Measurements from ENCODE around the gene DBP. TPM values are rescaled to one million over a fixed set of nuclear protein-coding genes. Genes with fewer than 3 reads are reported as not detected.
A peak's percentile ranks its signal among the peaks of the same experiment; 100 is the strongest.

Gene DBP
- total and polyA plus RNA-seq, 2 of the 13 experiments (the other 11 are each of a cell fraction or from before 2014, with no cell fraction given): 1.7 to 5.8 TPM

GRCh38 chr19:48629599-48630295 is 7.4 kb downstream of the DBP start:
- CTCF ChIA-PET (ENCODE audit: low intra/inter-chr PET ratio, low total read pairs): no interaction called here
- H3K79me2 ChIP-seq (ENCODE audit: insufficient read depth, low read length): no peaks in the 10 kb centered on the region
- intact Hi-C loops (cut with micrococcal nuclease; ENCODE audit: unreplicated experiment) (no loop called here), in situ Hi-C loops (cut with HindIII; ENCODE audit: extremely low pct_ligation_motif_present, low pct_unique_long_range_greater_than_20kb) (no loop called here)
- H3K4me2 ChIP-seq (ENCODE audit: low read depth, low read length): no peak overlapping the region
- no peak overlapping the region for H3K9ac ChIP-seq (ENCODE audit: insufficient read depth, low read depth, low read length)
- FAIRE-seq (no peak), DNase-seq (ENCODE audit: low spot score) (no peak), ATAC-seq (no peak)
- no TSS peak for BruUV-seq (replicated peaks)
- H3K27ac ChIP-seq (ENCODE audit: extremely low read length, insufficient read depth, low read length): no peak overlapping the region
- no peaks in the 10 kb centered on the region for H3K36me3 ChIP-seq (replicated peaks in 1 of 2; ENCODE audit: control insufficient read depth in 1 of 2, insufficient read depth in 2 of 2, low read length in 2 of 2)
- 94% methylated on average over 37 of the region's 48 CpGs for WGBS (ENCODE audit: low lambda C conversion rate)
- no peaks in the 10 kb centered on the region for H3K9me3 ChIP-seq (ENCODE audit: low read length)
- H4K20me1 ChIP-seq (ENCODE audit: insufficient read depth, low read length): no peaks in the 10 kb centered on the region
- POLR2A ChIA-PET: interaction anchor here (5.8 kb wide), 1 partner anchor 11 kb away, joined by 61 read pairs; the partner anchor contains the start of genes RPL18 and SPHK2
- no peak overlapping the region for H2AFZ ChIP-seq (ENCODE audit: low read length)
- no peaks in the 10 kb centered on the region for H3K27me3 ChIP-seq (ENCODE audit: control insufficient read depth in 1 of 2, insufficient read depth in 2 of 2, low read length in 2 of 2)
- peaks cover 64% of the 10 kb centered on the region for H3K4me1 ChIP-seq (ENCODE audit: insufficient read depth, low read length)
- H3K4me3 ChIP-seq (replicated peaks in 1 of 3; ENCODE audit: insufficient read depth in 1 of 3, low read depth in 2 of 3, low read length in 3 of 3): no peak overlapping the region
- no peak for TF ChIP-seq ZNF644 (CRISPR knock-in tag; IDR thresholded peaks at IDR 0.05; ENCODE audit: low read depth)
- TF ChIP-seq JUND (CRISPR knock-in tag; IDR thresholded peaks at IDR 0.05): no peak
- TF ChIP-seq AGO1 (IDR thresholded peaks at IDR 0.05; ENCODE audit: low read depth, low read length, poor library complexity, severe bottlenecking): peak; percentile 93
- TF ChIP-seq RBFOX2 (IDR thresholded peaks at IDR 0.05; ENCODE audit: low read depth, low read length): peak; percentile 72
- no peak for TF ChIP-seq U2AF1 (optimal IDR thresholded peaks at IDR 0.05; ENCODE audit: low read depth, low read length)
- no peak for TF ChIP-seq MNT (IDR thresholded peaks at IDR 0.05)
- TF ChIP-seq ZSCAN22 (CRISPR knock-in tag; IDR thresholded peaks at IDR 0.05): no peak
- 0 out of 2 replicates have a peak, but pooled peaks have one; percentile 30 for TF ChIP-seq ZNF724P (CRISPR knock-in tag; IDR thresholded peaks at IDR 0.05; ENCODE audit: borderline replicate concordance)
- peak; percentile 15 for TF ChIP-seq HNRNPLL (IDR thresholded peaks at IDR 0.05; ENCODE audit: low read depth, low read length, poor library complexity, severe bottlenecking)
- TF ChIP-seq POLR2G (IDR thresholded peaks at IDR 0.05; ENCODE audit: low read depth, low read length): 0 out of 2 replicates have a peak, but pooled peaks have one; percentile 18
- no peak for TF ChIP-seq ETV6 (CRISPR knock-in tag; conservative IDR thresholded peaks at IDR 0.05)
- no peak for TF ChIP-seq ZNF557 (CRISPR knock-in tag; IDR thresholded peaks at IDR 0.05)
- no peak for TF ChIP-seq AKAP8 (CRISPR knock-in tag; IDR thresholded peaks at IDR 0.05)
- no peak for TF ChIP-seq ZSCAN21 (CRISPR knock-in tag; IDR thresholded peaks at IDR 0.05; ENCODE audit: borderline replicate concordance)
- peak; percentile 93 for TF ChIP-seq AGO2 (optimal IDR thresholded peaks at IDR 0.05; ENCODE audit: low read depth, low read length)
- TF ChIP-seq ZHX1 (CRISPR knock-in tag; IDR thresholded peaks at IDR 0.05; ENCODE audit: low read depth): no peak
- TF ChIP-seq CSRNP1 (CRISPR knock-in tag; IDR thresholded peaks at IDR 0.05): 0 out of 2 replicates have a peak, but pooled peaks have one; percentile 5
- 0 out of 2 replicates have a peak, but pooled peaks have one; percentile 31 for TF ChIP-seq HOXA3 (CRISPR knock-in tag; IDR thresholded peaks at IDR 0.05)
- no peak for TF ChIP-seq LCORL (IDR thresholded peaks at IDR 0.05)
- no peak for TF ChIP-seq LCORL (CRISPR knock-in tag; IDR thresholded peaks at IDR 0.05)

Measured in HepG2 (cell line).